Hepatocyte (in vitro differentiated cells): ENCODE results near the gene ABCC10.

ENCODE experiments used
- CTCF ChIP-seq: fragments of 200-600 bp; sonication (generic); IDR thresholded peaks from 2 replicates; pipeline ENCODE4 v1.5.1; 2016; ENCODE audit warnings: antibody characterized with exemption, mild to moderate bottlenecking; ENCODE audit not compliant: poor library complexity
- EZH2 ChIP-seq: fragments of 200-600 bp; sonication (generic); IDR thresholded peaks from 2 replicates; pipeline ENCODE4 v1.6.1; 2016; ENCODE audit warnings: antibody characterized with exemption, mild to moderate bottlenecking, borderline replicate concordance
- EZH2phosphoT487 ChIP-seq: fragments of 200-600 bp; sonication (generic); IDR thresholded peaks from one replicate; pipeline ENCODE4 v1.6.1; 2018; ENCODE audit warnings: antibody characterized with exemption, mild to moderate bottlenecking, low read depth, moderate library complexity; ENCODE audit not compliant: unreplicated experiment, severe bottlenecking

GRCh38 chr6:43459535-43459934 is 32.2 kb downstream of the ABCC10 start:
- TF ChIP-seq EZH2phosphoT487 (no peak), CTCF (no peak), EZH2 (no peak)
